22Rv1 (cell line): ENCODE results near the gene SLC25A36.

Experiments used
- ZFX ChIP-seq: fragments of 450-650 bp; IDR thresholded peaks from 2 replicates; pipeline ENCODE4 v1.6.1; 2017; ENCODE audit warnings: antibody characterized with exemption, borderline replicate concordance
- TF ChIP-seq, protein P1 (sequence below): fragments of 450-650 bp; IDR thresholded peaks from 2 replicates; pipeline ENCODE4 v1.5.1; 2017; ENCODE audit warnings: mild to moderate bottlenecking

DNA sequence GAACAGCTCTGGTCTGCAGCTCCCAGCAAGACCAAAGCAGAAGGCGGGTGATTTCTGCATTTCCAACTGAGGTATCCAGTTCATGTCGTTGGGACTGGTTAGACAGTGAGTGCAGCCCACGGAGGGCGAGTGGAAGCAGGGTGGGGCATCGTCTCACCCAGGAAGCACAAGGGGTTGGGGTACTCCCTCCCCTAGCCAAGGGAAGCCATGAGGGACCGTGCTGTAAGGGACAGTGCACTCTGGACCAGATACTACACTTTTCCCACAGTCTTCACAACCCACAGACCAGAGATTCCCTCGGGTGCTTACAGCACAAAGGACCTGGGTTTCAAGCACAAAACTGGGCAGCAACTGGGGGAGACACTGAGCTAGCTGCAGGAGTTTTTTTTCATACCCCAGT is 8.5 kb upstream of the SLC25A36 start:
- TF ChIP-seq, protein P1, sequence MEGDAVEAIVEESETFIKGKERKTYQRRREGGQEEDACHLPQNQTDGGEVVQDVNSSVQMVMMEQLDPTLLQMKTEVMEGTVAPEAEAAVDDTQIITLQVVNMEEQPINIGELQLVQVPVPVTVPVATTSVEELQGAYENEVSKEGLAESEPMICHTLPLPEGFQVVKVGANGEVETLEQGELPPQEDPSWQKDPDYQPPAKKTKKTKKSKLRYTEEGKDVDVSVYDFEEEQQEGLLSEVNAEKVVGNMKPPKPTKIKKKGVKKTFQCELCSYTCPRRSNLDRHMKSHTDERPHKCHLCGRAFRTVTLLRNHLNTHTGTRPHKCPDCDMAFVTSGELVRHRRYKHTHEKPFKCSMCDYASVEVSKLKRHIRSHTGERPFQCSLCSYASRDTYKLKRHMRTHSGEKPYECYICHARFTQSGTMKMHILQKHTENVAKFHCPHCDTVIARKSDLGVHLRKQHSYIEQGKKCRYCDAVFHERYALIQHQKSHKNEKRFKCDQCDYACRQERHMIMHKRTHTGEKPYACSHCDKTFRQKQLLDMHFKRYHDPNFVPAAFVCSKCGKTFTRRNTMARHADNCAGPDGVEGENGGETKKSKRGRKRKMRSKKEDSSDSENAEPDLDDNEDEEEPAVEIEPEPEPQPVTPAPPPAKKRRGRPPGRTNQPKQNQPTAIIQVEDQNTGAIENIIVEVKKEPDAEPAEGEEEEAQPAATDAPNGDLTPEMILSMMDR = no peak
- no peak for TF ChIP-seq ZFX
